Lower leg skin (tissue), 4 donors: Measurements from ENCODE around the gene SNX11. TPM values are rescaled to one million over a fixed set of nuclear protein-coding genes. Genes with fewer than 3 reads are reported as not detected.

Experiments used
- DNase-seq, 2 donors: peaks; one replicate each; pipeline ENCODE4 v3.0.0-alpha.2; 2019; ENCODE audit warnings: low spot score in 2 of 2
- H3K4me3 ChIP-seq: fragments of 200-600 bp; sonication (generic); 2 replicates; pipeline ENCODE4 v1.5.1; 2017; ENCODE audit warnings: mild to moderate bottlenecking, low read depth; ENCODE audit not compliant: poor library complexity, severe bottlenecking
- CTCF ChIP-seq, 3 donors: fragments of 450-650 bp; IDR thresholded peaks; one replicate each; pipeline ENCODE4 v1.5.1; 2016; ENCODE audit warnings: antibody characterized with exemption in 3 of 3, mild to moderate bottlenecking in 3 of 3, moderate library complexity in 2 of 3
- POLR2A ChIP-seq, 2 donors: fragments of 450-650 bp; IDR thresholded peaks; one replicate each; pipeline ENCODE4 v1.6.1; 2016 to 2017; ENCODE audit warnings: antibody characterized with exemption in 2 of 2, mild to moderate bottlenecking in 1 of 2, moderate library complexity in 1 of 2
- WGBS, 2 donors: methylation state at CpG; one replicate each; pipeline ENCODE4 v1.1.5; 2018; 5-methylcytosine and 5-hydroxymethylcytosine counted together
- intact Hi-C: fragments of 100-400 bp; cut with DNase I; formaldehyde crosslinking; loops from one replicate; pipeline ENCODE4 v1.15.0; 2023; ENCODE audit warnings: low total_unique reads
- microRNA counts, 2 donors: library from miRNA; unstranded; fragments of <30 nt; microRNA quantifications; one replicate each; lab custom pipeline; 2016
- microRNA-seq, 2 donors: library from miRNA; unstranded; fragments of <30 nt; microRNA quantifications; one replicate each; pipeline ENCODE4, GENCODE V29; 2016; ENCODE audit warnings: borderline replicate concordance in 2 of 2, borderline number of aligned reads in 1 of 2
- total RNA-seq, 4 donors: library from RNA; depleted of rRNA; stranded (reverse); fragments of >200 nt; gene quantifications; one replicate each; pipeline ENCODE4 v1.1.0, GENCODE V29; 2016

Gene SNX11
- total RNA-seq, 4 donors from 2014 or later = 11.1 to 15.7 (median 13.0) TPM

- 85 to 88% methylated on average over 4 of the region's 4 CpGs for WGBS, 2 donors
- intact Hi-C loops = no loop called here
- DNase-seq = no peak
- H3K4me3 ChIP-seq = no peak overlapping the region
- TF ChIP-seq POLR2A (IDR thresholded peaks at IDR 0.05) (no peak), CTCF (IDR thresholded peaks at IDR 0.05) (no peak)
These were observed 53.8 kb downstream of the SNX11 start for GRCh38 chr17:48161127-48161905.

GRCh38 chr17:48162306-48162934 is 54.9 kb downstream of the SNX11 start:
- WGBS, 2 donors = 90 to 94% methylated on average over 5 of the region's 5 CpGs
- TF ChIP-seq CTCF (IDR thresholded peaks at IDR 0.05) (no peak), POLR2A (IDR thresholded peaks at IDR 0.05) (no peak)
- no peak overlapping the region for H3K4me3 ChIP-seq
- intact Hi-C loops = no loop called here
- DNase-seq = no peak

- DNase-seq = no peak
- no peak overlapping the region for H3K4me3 ChIP-seq
- intact Hi-C loops = no loop called here
- 33 to 35% methylated on average over 5 of the region's 5 CpGs for WGBS, 2 donors
- no peak for TF ChIP-seq POLR2A (IDR thresholded peaks at IDR 0.05)
- TF ChIP-seq CTCF (IDR thresholded peaks at IDR 0.05) = no peak
These were observed 55.5 kb downstream of the SNX11 start for GRCh38 chr17:48162946-48163506.

GRCh38 chr17:48163809-48164208 is 56.2 kb downstream of the SNX11 start:
- no peak for TF ChIP-seq POLR2A (IDR thresholded peaks at IDR 0.05)
- no peak for TF ChIP-seq CTCF (IDR thresholded peaks at IDR 0.05)
- intact Hi-C loops = no loop called here
- 97 to 100% methylated on average over 1 of the region's 1 CpG for WGBS, 2 donors
- H3K4me3 ChIP-seq = no peak overlapping the region
- no peak for DNase-seq

GRCh38 chr17:48169926-48170325 is 62.4 kb downstream of the SNX11 start:
- intact Hi-C loops = no loop called here
- H3K4me3 ChIP-seq = no peak overlapping the region
- no peak for DNase-seq
- no peak for TF ChIP-seq CTCF (IDR thresholded peaks at IDR 0.05)
- no peak for TF ChIP-seq POLR2A (IDR thresholded peaks at IDR 0.05)
- WGBS, 2 donors = 78 to 81% methylated on average over 1 of the region's 1 CpG

MicroRNAs within 50 kb of the gene (microRNA counts, 767-probe panel; counts per million panel counts)
- microRNA hsa-miR-1203 (lab: Ali Mortazavi, UCI) = 0 to 358 counts per million in 2 donors

Small RNAs within 50 kb of the gene (microRNA-seq; reads per million reads assigned to microRNA genes)
- gene MIR1203 = 0 reads per million in 2 donors

Other genes starting within 250 kb of the SNX11 start
- gene SP2, start 211.5 kb upstream of the SNX11 start, total RNA-seq = 10 to 100 TPM in 2 of 4 donors, 1 to 10 TPM in 2; 5.1 to 12.6 (median 8.1) TPM
- 10 to 100 TPM; 20.2 to 36.8 (median 30.3) TPM for gene PNPO, start 166.2 kb upstream of the SNX11 start, total RNA-seq
- gene PRR15L, start 149.9 kb upstream of the SNX11 start, total RNA-seq = 10 to 100 TPM in 3 of 4 donors, 1 to 10 TPM in 1; 9.9 to 45.1 (median 24.3) TPM
- gene CDK5RAP3, start 136.7 kb upstream of the SNX11 start, total RNA-seq = 100 to 1,000 TPM in 3 of 4 donors, 10 to 100 TPM in 1; 95.8 to 115 (median 107) TPM
- 10 to 100 TPM in 3 of 4 donors, 1 to 10 TPM in 1; 9.1 to 16.9 (median 12.9) TPM for gene COPZ2, start 70.0 kb upstream of the SNX11 start, total RNA-seq
- gene NFE2L1, start 59.4 kb upstream of the SNX11 start, total RNA-seq = 100 to 1,000 TPM in 3 of 4 donors, 10 to 100 TPM in 1; 97.2 to 158 (median 117) TPM
- gene CBX1, start 6.3 kb upstream of the SNX11 start, total RNA-seq = 10 to 100 TPM; 23.2 to 33.5 (median 25.6) TPM